BLaER1 treated with 17β-estradiol and CSF1 and Interleukin-3, amounts not matched to agents 10 nM and 100 nM (cell line): Measurements from ENCODE around the gene PGLYRP4.

Source experiments
- H3K27ac ChIP-seq, 11 experiments: shearing (Covaris generic); formaldehyde crosslinking; 2 replicates each; pipeline ENCODE4 v1.8.1; 2022
- H3K27me3 ChIP-seq, 11 experiments: shearing (Covaris generic); formaldehyde crosslinking; 2 replicates each; pipeline ENCODE4 v1.8.1; 2022
- H3K36me3 ChIP-seq, 11 experiments: shearing (Covaris generic); formaldehyde crosslinking; 2 replicates each; pipeline ENCODE4 v1.8.1; 2022
- H3K4me1 ChIP-seq, 10 experiments: shearing (Covaris generic); formaldehyde crosslinking; 2 replicates each; pipeline ENCODE4 v1.8.1; 2022
- H3K4me2 ChIP-seq, 11 experiments: shearing (Covaris generic); formaldehyde crosslinking; 2 replicates each; pipeline ENCODE4 v1.8.1; 2022
- H3K4me3 ChIP-seq, 10 experiments: shearing (Covaris generic); formaldehyde crosslinking; 2 replicates each; pipeline ENCODE4 v1.8.1; 2022
- H3K9ac ChIP-seq, 11 experiments: shearing (Covaris generic); formaldehyde crosslinking; 2 replicates each; pipeline ENCODE4 v1.8.1; 2022
- H3K9me3 ChIP-seq, 11 experiments: shearing (Covaris generic); formaldehyde crosslinking; replicated peaks in 1 of 11; 2 replicates each; pipeline ENCODE4 v1.8.1; 2022
- H4K20me1 ChIP-seq, 11 experiments: shearing (Covaris generic); formaldehyde crosslinking; 2 replicates each; pipeline ENCODE4 v1.8.1; 2022
- Cebpa-rat ChIP-seq, 11 experiments: shearing (Covaris generic); IDR thresholded peaks; 2 replicates each; pipeline ENCODE4 v1.8.1; 2022

The PGLYRP4 gene

DNA sequence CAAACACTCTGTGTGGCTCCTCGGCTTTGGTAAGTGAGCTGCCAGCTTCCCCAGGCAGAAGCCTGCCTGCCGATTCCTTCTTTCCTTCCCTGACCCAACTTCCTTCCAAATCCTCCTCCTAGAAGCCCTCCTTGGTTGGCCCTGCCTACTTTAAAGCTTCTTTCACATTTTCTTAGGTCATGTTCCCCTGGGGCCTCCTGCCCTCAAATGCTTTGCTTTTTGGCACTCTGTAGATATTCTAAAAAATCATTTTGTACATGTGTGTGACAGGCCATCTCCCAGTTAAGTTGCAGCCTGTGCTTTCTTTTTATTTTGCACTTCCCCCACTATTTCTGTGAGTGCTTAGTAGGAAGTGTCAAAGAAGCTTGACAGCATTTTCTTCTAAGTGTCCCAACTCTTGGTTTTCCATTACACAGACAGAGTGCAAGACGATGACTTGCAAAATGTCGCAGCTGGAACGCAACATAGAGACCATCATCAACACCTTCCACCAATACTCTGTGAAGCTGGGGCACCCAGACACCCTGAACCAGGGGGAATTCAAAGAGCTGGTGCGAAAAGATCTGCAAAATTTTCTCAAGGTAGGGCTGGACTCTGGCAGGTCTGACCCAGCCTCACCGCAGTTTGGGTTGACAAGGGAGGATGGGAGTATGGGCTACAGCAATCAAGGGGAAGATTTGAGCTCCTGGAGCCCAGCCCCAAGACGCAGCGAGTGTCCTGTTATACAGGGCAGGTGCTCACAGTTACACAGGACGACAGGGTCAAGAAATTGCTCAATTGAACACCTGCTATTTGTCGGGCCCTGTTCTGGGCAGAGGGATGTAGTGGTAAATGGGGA lies 9.4 kb upstream of the PGLYRP4 start, which contains the start of gene S100A9:
TSS of gene S100A9 (plus strand) at position 2 of the 838 bp plus-strand sequence. CDS start at position 432, 430 bp downstream.
- TF ChIP-seq Cebpa-rat (IDR thresholded peaks at IDR 0.05), result no peak; a peak in 2 of 22 replicates
- peak within 1 kb of the TSS; percentile 61 to 99 (median 86) for H3K4me2 ChIP-seq

DNA sequence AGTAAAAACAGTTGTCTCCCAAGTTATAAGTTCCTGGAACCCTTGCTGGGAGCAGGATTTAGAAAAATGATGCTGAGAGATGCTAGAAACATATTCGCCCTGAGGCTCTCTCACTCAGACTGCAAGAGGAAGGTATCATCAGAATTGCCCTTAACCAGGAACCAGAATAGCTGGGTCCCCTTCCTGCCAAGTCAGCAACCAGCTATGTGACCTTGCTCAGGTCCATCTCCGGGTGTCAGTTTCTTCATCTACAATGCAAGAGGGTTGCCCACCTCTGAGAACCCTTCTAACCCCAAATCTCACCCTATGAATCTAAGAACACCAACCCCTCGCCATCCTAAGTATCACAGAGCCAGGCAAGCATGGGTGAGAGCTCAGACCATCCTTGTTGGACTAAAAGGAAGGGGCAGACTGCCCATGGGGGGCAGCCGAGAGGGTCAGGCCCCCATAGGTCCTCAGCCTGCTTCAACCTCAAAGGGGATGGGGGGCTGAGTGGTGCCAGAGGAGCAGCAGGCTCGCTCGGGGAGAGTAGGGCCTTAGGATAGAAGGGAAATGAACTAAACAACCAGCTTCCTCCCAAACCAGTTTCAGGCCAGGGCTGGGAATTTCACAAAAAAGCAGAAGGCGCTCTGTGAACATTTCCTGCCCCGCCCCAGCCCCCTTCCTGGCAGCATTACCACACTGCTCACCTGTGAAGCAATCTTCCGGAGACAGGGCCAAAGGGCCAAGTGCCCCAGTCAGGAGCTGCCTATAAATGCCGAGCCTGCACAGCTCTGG lies 8.6 kb upstream of the PGLYRP4 start:
- H3K4me1 ChIP-seq, result peaks cover 13 to 98% (median 66%) of the 10 kb centered on the region in 10 experiments
- peak overlapping the region in 9 of 10 experiments; percentile 15 to 76 (median 62); a peak in 15 of 20 replicates for H3K4me3 ChIP-seq
- peak in 10 of 11 experiments; percentile 57 to 99 (median 95); a peak in 20 of 22 replicates for TF ChIP-seq Cebpa-rat (IDR thresholded peaks at IDR 0.05)
- no peaks in the 10 kb centered on the region for H3K27me3 ChIP-seq
- H3K4me2 ChIP-seq, result peak overlapping the region; percentile 61 to 99 (median 86)
- H3K36me3 ChIP-seq, result peaks cover 0 to 30% (median 10%) of the 10 kb centered on the region in 11 experiments; a peak in 12 of 22 replicates
- peak overlapping the region; percentile 53 to 98 (median 91) for H3K27ac ChIP-seq
- peak overlapping the region; percentile 33 to 94 (median 85); a peak in 21 of 22 replicates for H3K9ac ChIP-seq
- H4K20me1 ChIP-seq, result peaks cover 0 to 7% (median 0%) of the 10 kb centered on the region in 11 experiments; a peak in 3 of 22 replicates
- H3K9me3 ChIP-seq, result peaks cover 0 to 18% (median 0%) of the 10 kb centered on the region in 11 experiments; a peak in 2 of 22 replicates

More for the DNA sequence above, 9.4 kb upstream of the PGLYRP4 start, which contains the start of gene S100A9:
- Histone ChIP-seq H3K4me3 (peak within 1 kb of the TSS in 9 of 10 experiments; percentile 15 to 76 (median 62); a peak in 15 of 20 replicates), H3K36me3 (peaks cover 0 to 30% (median 10%) of the 10 kb centered on the region in 11 experiments; a peak in 12 of 22 replicates), H4K20me1 (peaks cover 0 to 7% (median 0%) of the 10 kb centered on the region in 11 experiments; a peak in 3 of 22 replicates), H3K4me1 (peaks cover 13 to 100% (median 70%) of the 10 kb centered on the region in 10 experiments), H3K27me3 (no peaks in the 10 kb centered on the region), H3K9ac (peak within 1 kb of the TSS; percentile 33 to 94 (median 85); a peak in 21 of 22 replicates), H3K9me3 (peaks cover 0 to 18% (median 0%) of the 10 kb centered on the region in 11 experiments; a peak in 2 of 22 replicates), H3K27ac (peak within 1 kb of the TSS; percentile 53 to 98 (median 91))

DNA sequence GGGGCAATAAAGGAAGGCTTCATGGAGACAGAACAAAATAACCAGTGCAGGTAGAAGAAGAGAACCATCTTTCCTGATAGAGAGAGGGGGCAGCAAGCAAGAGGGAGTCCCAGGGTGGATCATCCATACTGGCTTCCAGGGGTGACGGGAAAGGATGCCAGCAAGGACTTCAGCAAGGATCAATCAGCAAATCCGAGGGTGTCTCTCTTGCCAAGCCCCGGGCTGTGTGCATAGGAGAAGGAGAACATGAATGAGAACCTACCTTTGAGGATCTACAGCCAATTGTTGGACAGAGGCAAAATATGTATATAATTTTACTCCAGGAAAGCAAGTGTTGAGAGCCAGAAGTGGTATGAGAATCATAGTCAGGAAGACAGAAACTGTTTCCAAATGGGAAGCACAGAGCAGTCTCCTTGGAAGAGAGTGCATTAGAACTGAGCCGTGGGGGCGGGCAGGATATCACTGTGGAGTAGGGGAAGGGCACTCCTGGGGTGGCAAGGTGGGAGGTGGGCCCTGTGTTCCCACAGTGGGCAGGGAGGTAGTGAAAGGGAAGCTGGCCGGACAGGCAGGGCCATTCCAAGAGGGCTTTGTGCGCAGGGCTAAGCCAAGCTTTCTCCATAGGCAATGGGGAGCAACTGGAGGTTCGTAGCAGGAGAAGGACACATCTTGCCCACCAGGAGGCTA lies 7.9 kb upstream of the PGLYRP4 start:
- H3K4me3 ChIP-seq, result peak overlapping the region in 3 of 10 experiments; percentile 67 to 76 (median 74); a peak in 5 of 20 replicates
- no peak for TF ChIP-seq Cebpa-rat (IDR thresholded peaks at IDR 0.05)
- peaks cover 0 to 18% (median 0%) of the 10 kb centered on the region in 11 experiments; a peak in 2 of 22 replicates for H3K9me3 ChIP-seq
- H3K36me3 ChIP-seq, result peaks cover 0 to 30% (median 10%) of the 10 kb centered on the region in 11 experiments; a peak in 12 of 22 replicates
- H3K9ac ChIP-seq, result peak overlapping the region; percentile 33 to 94 (median 85); a peak in 18 of 22 replicates
- H3K4me1 ChIP-seq, result peaks cover 13 to 90% (median 62%) of the 10 kb centered on the region in 10 experiments
- H3K27ac ChIP-seq, result peak overlapping the region; percentile 53 to 98 (median 91)
- peak overlapping the region in 10 of 11 experiments; percentile 78 to 99 (median 90); a peak in 19 of 22 replicates for H3K4me2 ChIP-seq
- peaks cover 0 to 7% (median 0%) of the 10 kb centered on the region in 11 experiments; a peak in 3 of 22 replicates for H4K20me1 ChIP-seq
- no peaks in the 10 kb centered on the region for H3K27me3 ChIP-seq

DNA sequence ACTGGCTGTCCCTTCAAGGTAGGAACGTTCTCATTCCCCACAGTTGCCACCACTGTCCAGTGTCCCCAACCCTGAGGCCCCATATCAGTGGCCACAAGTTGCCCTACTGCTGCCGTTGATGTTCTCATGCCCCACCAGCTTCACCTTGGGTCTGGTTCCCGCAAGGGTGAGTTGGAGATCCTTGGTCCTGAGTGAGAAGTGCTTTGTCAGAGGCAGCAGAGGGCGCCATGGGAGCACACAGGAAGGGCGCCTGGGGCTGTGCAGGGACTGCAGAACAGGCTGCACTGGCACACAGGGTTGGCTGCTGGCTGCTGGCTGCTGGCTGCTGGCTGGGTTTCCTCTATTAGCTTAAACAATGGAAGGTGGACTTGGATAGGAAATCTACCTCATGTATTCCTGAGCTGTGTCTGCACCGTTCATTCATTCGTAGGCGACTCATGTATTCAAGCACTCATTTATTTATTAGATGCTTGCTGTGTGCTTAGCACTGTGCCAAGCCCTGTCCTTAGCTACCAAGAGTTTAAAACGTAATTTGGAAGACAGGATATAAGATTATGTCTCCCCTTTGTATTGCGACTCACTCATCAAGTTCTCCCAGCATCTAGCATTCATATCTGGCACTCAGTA lies 6.9 kb upstream of the PGLYRP4 start:
- H3K9ac ChIP-seq, result peak overlapping the region in 4 of 11 experiments; percentile 16 to 87 (median 24); a peak in 2 of 22 replicates
- peaks cover 0 to 18% (median 0%) of the 10 kb centered on the region in 11 experiments; a peak in 2 of 22 replicates for H3K9me3 ChIP-seq
- H4K20me1 ChIP-seq, result peaks cover 0 to 7% (median 0%) of the 10 kb centered on the region in 11 experiments; a peak in 2 of 22 replicates
- no peak for TF ChIP-seq Cebpa-rat (IDR thresholded peaks at IDR 0.05)
- peak overlapping the region in 7 of 11 experiments; percentile 83 to 99 (median 96); a peak in 13 of 22 replicates for H3K4me2 ChIP-seq
- peak overlapping the region in 7 of 11 experiments; percentile 83 to 98 (median 94); a peak in 14 of 22 replicates for H3K27ac ChIP-seq
- H3K4me1 ChIP-seq, result peaks cover 18 to 87% (median 60%) of the 10 kb centered on the region in 10 experiments
- no peak overlapping the region for H3K4me3 ChIP-seq
- no peaks in the 10 kb centered on the region for H3K27me3 ChIP-seq
- peaks cover 0 to 28% (median 8%) of the 10 kb centered on the region in 11 experiments; a peak in 12 of 22 replicates for H3K36me3 ChIP-seq

DNA sequence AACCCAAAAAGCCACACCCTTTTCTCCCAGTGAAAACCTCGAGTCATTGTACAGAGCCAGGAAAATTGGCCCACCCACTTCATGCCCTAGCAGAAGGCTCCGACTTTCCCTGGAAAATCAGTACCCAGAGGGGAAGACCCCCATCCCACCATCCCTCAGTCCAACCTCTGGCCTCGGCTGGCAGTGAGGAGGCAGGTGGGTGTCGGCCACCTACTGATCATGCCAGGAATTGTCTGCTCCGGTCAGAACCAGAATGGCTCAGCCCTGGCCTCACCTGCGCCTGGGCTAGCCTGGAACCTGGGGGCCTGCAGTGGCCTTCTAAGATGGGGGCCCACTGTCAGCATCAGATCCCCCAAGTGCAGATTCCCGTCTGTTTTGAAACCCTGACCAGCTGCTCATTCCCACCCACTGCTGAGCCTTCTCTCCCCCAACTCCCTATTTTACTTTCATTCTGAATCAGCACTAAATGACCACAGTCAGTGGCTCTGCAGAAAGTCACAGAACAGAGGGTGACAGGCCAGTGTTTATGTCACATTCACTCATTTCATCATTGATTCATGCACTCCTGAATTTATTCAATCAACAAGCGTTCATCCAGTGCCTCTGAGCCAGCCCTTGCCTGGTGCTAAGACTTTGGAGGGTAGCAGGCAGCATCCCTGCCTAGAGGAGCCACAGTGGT lies 6.0 kb upstream of the PGLYRP4 start:
- Histone ChIP-seq H3K4me1 (peaks cover 24 to 86% (median 57%) of the 10 kb centered on the region in 10 experiments), H3K27ac (peak overlapping the region in 6 of 11 experiments; percentile 12 to 98 (median 36); a peak in 8 of 22 replicates), H4K20me1 (peaks cover 0 to 5% (median 0%) of the 10 kb centered on the region in 11 experiments; a peak in 1 of 22 replicates), H3K4me3 (no peak overlapping the region), H3K27me3 (no peaks in the 10 kb centered on the region), H3K4me2 (peak overlapping the region in 5 of 11 experiments; percentile 42 to 98 (median 86); a peak in 10 of 22 replicates), H3K36me3 (peaks cover 0 to 20% (median 7%) of the 10 kb centered on the region in 11 experiments; a peak in 11 of 22 replicates), H3K9me3 (peaks cover 0 to 18% (median 0%) of the 10 kb centered on the region in 11 experiments; a peak in 2 of 22 replicates), H3K9ac (peak overlapping the region in 6 of 11 experiments; percentile 4 to 36 (median 18); a peak in 5 of 22 replicates)
- TF ChIP-seq Cebpa-rat (IDR thresholded peaks at IDR 0.05), result no peak

DNA sequence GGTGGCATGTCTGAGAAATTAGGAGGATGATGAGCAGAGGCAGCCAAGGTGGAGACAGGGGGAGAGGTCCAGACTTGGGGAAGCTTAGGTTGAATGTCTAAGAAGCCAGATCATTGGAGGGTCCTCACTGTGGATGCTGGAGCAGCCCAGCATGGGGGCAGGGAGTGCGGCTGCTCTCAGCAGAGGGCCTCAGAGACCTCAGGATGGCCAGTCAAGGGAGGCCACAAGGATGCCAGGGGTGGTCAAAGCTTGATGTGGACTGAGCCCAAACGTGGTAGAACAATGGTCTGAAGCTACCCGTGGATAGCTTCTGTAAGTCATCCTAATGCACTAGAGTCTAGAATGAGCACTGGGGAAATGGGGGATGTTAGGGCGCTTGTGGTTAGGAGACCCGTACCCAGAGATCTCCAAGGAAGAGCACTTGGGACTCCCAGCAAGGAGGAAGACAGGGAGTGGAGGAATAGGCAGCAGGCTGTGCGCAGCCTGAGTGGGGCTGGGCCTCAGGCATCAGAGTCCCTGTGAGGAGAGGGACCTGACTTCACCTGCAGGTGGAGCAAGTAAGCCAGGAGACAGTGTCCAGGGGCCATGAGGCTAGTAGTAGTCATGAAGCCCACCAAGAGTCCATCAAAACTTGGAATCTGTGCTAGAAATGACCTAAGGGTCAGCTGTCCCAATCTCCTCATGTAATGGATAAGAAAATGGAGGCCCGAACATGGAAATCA lies 4.7 kb upstream of the PGLYRP4 start:
- no peaks in the 10 kb centered on the region; a peak in 1 of 22 replicates for H4K20me1 ChIP-seq
- peaks cover 28 to 86% (median 53%) of the 10 kb centered on the region in 10 experiments for H3K4me1 ChIP-seq
- H3K4me2 ChIP-seq, result peak overlapping the region in 4 of 11 experiments; percentile 17 to 98 (median 56); a peak in 2 of 22 replicates
- no peaks in the 10 kb centered on the region for H3K27me3 ChIP-seq
- H3K27ac ChIP-seq, result peak overlapping the region in 2 of 11 experiments; percentile 19 to 98; a peak in 1 of 22 replicates
- peaks cover 0 to 8% (median 0%) of the 10 kb centered on the region in 11 experiments; a peak in 9 of 22 replicates for H3K36me3 ChIP-seq
- no peak overlapping the region for H3K4me3 ChIP-seq
- peak overlapping the region in 1 of 11 experiments; percentile 28; a peak in 1 of 22 replicates for H3K9ac ChIP-seq
- TF ChIP-seq Cebpa-rat (IDR thresholded peaks at IDR 0.05), result no peak
- H3K9me3 ChIP-seq, result peaks cover 0 to 14% (median 0%) of the 10 kb centered on the region in 11 experiments; a peak in 2 of 22 replicates
